ENCODE results near the gene KLK8. TPM values are rescaled to one million over a fixed set of nuclear protein-coding genes. Genes with fewer than 3 reads are reported as not detected.
"Not testable (repeated sequence)": the region's sequence is repeated elsewhere in the genome, so short reads cannot be mapped to it uniquely, and the experiment has no call there.

Gene KLK8
- total and polyA plus RNA-seq, 4 donors: not detected

GRCh38 chr19:50994129-50994528 is 7.3 kb downstream of the KLK8 start:
- 69% methylated on average over 2 of the region's 2 CpGs for WGBS
- no peaks in the 10 kb centered on the region for H3K4me1 ChIP-seq (ENCODE audit: control insufficient read depth in 4 of 4, insufficient read depth in 4 of 4, low read length in 3 of 4)
- no peaks in the 10 kb centered on the region for H3K36me3 ChIP-seq (ENCODE audit: control insufficient read depth in 4 of 4, insufficient read depth in 3 of 4, low read depth in 1 of 4, low read length in 3 of 4)
- no peak for DNase-seq (ENCODE audit: low spot score)
- H3K27me3 ChIP-seq (ENCODE audit: control insufficient read depth in 4 of 4, insufficient read depth in 4 of 4, low read length in 3 of 4): peaks cover 0 to 4% (median 0%) of the 10 kb centered on the region in 4 donors
- H3K9me3 ChIP-seq (ENCODE audit: control insufficient read depth in 4 of 4, low read length in 3 of 4): peaks cover 0 to 3% (median 0%) of the 10 kb centered on the region in 4 donors
- no peak overlapping the region for H3K9ac ChIP-seq (ENCODE audit: low read depth in 1 of 2, low read length in 2 of 2)
- TF ChIP-seq RAD21 (IDR thresholded peaks at IDR 0.05) (no peak), EGR1 (IDR thresholded peaks at IDR 0.05; ENCODE audit: low read depth in 2 of 2) (no peak), HNF4G (IDR thresholded peaks at IDR 0.05) (no peak)
- H3K4me3 ChIP-seq (ENCODE audit: low read depth in 1 of 3, low read length in 3 of 3): no peak overlapping the region
- no peak overlapping the region for H3K27ac ChIP-seq (ENCODE audit: low read depth in 1 of 2, low read length in 2 of 2)

DNA sequence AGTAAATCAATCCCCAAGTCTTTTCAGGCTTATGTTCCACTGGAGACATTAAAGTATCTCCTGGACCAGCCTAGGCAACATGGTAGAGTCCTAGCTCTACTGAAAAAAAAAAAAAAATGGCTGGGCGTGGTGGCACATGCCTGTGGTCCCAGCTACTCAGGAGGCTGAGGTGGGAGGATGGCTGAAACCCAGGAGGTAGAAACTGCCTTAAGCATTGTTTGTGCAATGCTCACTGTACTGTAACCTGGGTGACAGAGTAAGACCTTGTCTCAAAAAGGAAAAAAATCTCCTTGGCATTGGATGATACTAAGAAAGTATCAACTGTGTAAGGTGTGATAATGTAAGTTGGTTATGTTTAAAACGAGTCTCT is 8.8 kb downstream of the KLK8 start:
- no peak for DNase-seq (ENCODE audit: low spot score)
- Histone ChIP-seq H3K4me3 (ENCODE audit: low read depth in 1 of 3, low read length in 3 of 3) (no peak overlapping the region), H3K36me3 (ENCODE audit: control insufficient read depth in 4 of 4, insufficient read depth in 3 of 4, low read depth in 1 of 4, low read length in 3 of 4) (no peaks in the 10 kb centered on the region), H3K4me1 (ENCODE audit: control insufficient read depth in 4 of 4, insufficient read depth in 4 of 4, low read length in 3 of 4) (no peaks in the 10 kb centered on the region), H3K27me3 (ENCODE audit: control insufficient read depth in 4 of 4, insufficient read depth in 4 of 4, low read length in 3 of 4) (peaks cover 0 to 11% (median 0%) of the 10 kb centered on the region in 4 donors), H3K9me3 (ENCODE audit: control insufficient read depth in 4 of 4, low read length in 3 of 4) (peaks cover 0 to 3% (median 0%) of the 10 kb centered on the region in 4 donors), H3K27ac (ENCODE audit: low read depth in 1 of 2, low read length in 2 of 2) (no peak overlapping the region), H3K9ac (ENCODE audit: low read depth in 1 of 2, low read length in 2 of 2) (no peak overlapping the region)
- 57% methylated on average over 2 of the region's 2 CpGs for WGBS
- no peak for TF ChIP-seq EGR1 (IDR thresholded peaks at IDR 0.05; ENCODE audit: low read depth in 2 of 2)
- TF ChIP-seq ATF3 (IDR thresholded peaks at IDR 0.05): no peak
- TF ChIP-seq YY1 (IDR thresholded peaks at IDR 0.05): no peak
- TF ChIP-seq, protein P1, sequence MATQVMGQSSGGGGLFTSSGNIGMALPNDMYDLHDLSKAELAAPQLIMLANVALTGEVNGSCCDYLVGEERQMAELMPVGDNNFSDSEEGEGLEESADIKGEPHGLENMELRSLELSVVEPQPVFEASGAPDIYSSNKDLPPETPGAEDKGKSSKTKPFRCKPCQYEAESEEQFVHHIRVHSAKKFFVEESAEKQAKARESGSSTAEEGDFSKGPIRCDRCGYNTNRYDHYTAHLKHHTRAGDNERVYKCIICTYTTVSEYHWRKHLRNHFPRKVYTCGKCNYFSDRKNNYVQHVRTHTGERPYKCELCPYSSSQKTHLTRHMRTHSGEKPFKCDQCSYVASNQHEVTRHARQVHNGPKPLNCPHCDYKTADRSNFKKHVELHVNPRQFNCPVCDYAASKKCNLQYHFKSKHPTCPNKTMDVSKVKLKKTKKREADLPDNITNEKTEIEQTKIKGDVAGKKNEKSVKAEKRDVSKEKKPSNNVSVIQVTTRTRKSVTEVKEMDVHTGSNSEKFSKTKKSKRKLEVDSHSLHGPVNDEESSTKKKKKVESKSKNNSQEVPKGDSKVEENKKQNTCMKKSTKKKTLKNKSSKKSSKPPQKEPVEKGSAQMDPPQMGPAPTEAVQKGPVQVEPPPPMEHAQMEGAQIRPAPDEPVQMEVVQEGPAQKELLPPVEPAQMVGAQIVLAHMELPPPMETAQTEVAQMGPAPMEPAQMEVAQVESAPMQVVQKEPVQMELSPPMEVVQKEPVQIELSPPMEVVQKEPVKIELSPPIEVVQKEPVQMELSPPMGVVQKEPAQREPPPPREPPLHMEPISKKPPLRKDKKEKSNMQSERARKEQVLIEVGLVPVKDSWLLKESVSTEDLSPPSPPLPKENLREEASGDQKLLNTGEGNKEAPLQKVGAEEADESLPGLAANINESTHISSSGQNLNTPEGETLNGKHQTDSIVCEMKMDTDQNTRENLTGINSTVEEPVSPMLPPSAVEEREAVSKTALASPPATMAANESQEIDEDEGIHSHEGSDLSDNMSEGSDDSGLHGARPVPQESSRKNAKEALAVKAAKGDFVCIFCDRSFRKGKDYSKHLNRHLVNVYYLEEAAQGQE (IDR thresholded peaks at IDR 0.05): no peak
- no peak for TF ChIP-seq RXRA (IDR thresholded peaks at IDR 0.05)
- TF ChIP-seq FOXA2 (IDR thresholded peaks at IDR 0.05): no peak
- no peak for TF ChIP-seq HNF4A (conservative IDR thresholded peaks at IDR 0.05)
- TF ChIP-seq, protein P2, sequence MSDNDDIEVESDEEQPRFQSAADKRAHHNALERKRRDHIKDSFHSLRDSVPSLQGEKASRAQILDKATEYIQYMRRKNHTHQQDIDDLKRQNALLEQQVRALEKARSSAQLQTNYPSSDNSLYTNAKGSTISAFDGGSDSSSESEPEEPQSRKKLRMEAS (IDR thresholded peaks at IDR 0.05): no peak
- TF ChIP-seq GABPA (IDR thresholded peaks at IDR 0.05 in 1 of 2, conservative IDR thresholded peaks at IDR 0.05 in 1 of 2): no peak

DNA sequence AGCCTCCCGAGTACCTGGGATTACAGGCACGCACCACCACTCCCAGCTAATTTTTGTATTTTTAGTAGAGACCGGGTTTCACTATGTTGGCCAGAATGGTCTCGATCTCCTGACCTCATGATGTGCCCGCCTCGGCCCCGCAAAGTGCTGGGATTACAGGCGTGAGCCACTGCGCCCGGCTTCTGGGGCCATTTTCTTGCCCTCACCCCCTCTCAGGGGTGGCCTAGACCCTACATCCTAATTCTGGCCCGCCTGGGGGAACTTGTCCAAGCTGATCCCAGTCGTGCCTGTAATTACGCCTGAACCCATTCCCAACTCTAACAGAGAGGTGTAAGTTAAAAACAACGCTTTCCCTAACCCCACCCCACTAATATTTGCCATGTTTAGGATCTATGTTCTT is 17.0 kb downstream of the KLK8 start:
- H3K36me3 ChIP-seq (ENCODE audit: control insufficient read depth in 4 of 4, insufficient read depth in 3 of 4, low read depth in 1 of 4, low read length in 3 of 4); H3K4me1 ChIP-seq (ENCODE audit: control insufficient read depth in 4 of 4, insufficient read depth in 4 of 4, low read length in 3 of 4); H3K27ac ChIP-seq (ENCODE audit: low read depth in 1 of 2, low read length in 2 of 2); DNase-seq (ENCODE audit: low spot score); H3K4me3 ChIP-seq (ENCODE audit: low read depth in 1 of 3, low read length in 3 of 3); H3K9ac ChIP-seq (ENCODE audit: low read depth in 1 of 2, low read length in 2 of 2); H3K9me3 ChIP-seq (ENCODE audit: control insufficient read depth in 4 of 4, low read length in 3 of 4): not testable (repeated sequence)
- peaks cover 0 to 19% (median 4%) of the 10 kb centered on the region in 4 donors for H3K27me3 ChIP-seq (ENCODE audit: control insufficient read depth in 4 of 4, insufficient read depth in 4 of 4, low read length in 3 of 4)
- WGBS: 77% methylated on average over 14 of the region's 14 CpGs

Data from liver (tissue), 9 donors.